ENCODE measurements around the gene MRPL11. TPM values are rescaled to one million over a fixed set of nuclear protein-coding genes. Genes with fewer than 3 reads are reported as not detected.

The MRPL11 gene
- total and polyA plus RNA-seq, 3 donors from 2014 or later: 21.2 to 50.0 (median 23.7) TPM

DNA sequence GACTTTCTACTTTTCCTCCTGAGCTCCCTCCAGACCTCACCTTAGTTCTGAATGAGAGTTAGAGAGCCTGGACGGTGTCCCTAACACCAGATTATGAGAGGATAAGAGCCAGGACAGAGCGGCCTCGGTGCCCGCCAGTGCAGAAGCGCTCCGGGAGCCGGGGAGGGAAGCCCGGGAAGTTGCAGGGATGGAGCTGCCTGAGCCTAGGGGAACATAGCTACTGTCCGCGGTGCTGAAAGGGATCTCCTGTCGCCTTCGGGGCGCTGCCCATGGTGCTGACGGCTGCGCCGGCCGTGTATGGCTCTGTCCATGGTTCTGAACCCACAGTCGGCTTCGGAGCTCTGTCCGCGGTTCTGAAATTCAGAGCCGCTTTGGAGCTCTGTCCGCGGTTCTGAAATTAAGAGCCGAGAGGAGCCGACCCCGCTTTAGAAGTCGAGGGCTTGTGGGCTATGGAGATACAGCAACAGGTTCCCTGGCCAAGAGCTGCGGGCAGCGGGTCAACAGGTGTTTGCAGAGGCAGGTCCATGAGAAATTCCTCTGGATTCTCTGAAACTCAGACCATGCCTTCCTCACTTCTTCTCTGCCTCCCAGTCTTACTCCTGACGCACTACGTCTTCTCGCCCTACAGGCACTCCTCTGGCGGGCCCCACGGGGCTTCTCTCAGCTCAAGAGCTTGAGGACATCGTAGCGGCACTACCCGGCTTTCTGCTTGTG lies 17.0 kb downstream of the MRPL11 start:
- Histone ChIP-seq H3K9me3 (no peaks in the 10 kb centered on the region), H3K36me3 (ENCODE audit: low read depth, missing control alignments) (no peaks in the 10 kb centered on the region), H3K27me3 (no peaks in the 10 kb centered on the region), H3K4me3 (peak overlapping the region in 1 of 2 donors; percentile 23), H3K27ac (no peak overlapping the region), H3K4me1 (peaks cover 23% of the 10 kb centered on the region)
- WGBS, 2 donors: 9 to 10% methylated on average over 33 to 38 of the region's 38 CpGs
- intact Hi-C loops (cut with DNase I; ENCODE audit: low total_unique reads): no loop called here
- peak; percentile 98 for DNase-seq
- TF ChIP-seq POLR2A (IDR thresholded peaks at IDR 0.05): no peak
- TF ChIP-seq, protein P1, sequence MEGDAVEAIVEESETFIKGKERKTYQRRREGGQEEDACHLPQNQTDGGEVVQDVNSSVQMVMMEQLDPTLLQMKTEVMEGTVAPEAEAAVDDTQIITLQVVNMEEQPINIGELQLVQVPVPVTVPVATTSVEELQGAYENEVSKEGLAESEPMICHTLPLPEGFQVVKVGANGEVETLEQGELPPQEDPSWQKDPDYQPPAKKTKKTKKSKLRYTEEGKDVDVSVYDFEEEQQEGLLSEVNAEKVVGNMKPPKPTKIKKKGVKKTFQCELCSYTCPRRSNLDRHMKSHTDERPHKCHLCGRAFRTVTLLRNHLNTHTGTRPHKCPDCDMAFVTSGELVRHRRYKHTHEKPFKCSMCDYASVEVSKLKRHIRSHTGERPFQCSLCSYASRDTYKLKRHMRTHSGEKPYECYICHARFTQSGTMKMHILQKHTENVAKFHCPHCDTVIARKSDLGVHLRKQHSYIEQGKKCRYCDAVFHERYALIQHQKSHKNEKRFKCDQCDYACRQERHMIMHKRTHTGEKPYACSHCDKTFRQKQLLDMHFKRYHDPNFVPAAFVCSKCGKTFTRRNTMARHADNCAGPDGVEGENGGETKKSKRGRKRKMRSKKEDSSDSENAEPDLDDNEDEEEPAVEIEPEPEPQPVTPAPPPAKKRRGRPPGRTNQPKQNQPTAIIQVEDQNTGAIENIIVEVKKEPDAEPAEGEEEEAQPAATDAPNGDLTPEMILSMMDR (IDR thresholded peaks at IDR 0.05): no peak

- Histone ChIP-seq H3K36me3 (ENCODE audit: low read depth, missing control alignments) (no peaks in the 10 kb centered on the region), H3K27me3 (no peaks in the 10 kb centered on the region), H3K4me3 (peak within 1 kb of the TSS in 1 of 2 donors; percentile 23), H3K4me1 (peaks cover 23% of the 10 kb centered on the region), H3K27ac (no peak within 1 kb of the TSS), H3K9me3 (no peaks in the 10 kb centered on the region)
- WGBS, 2 donors: 2 to 6% methylated on average over 45 to 64 of the region's 71 CpGs
- peak; percentile 53 for DNase-seq
- TF ChIP-seq POLR2A (IDR thresholded peaks at IDR 0.05): no peak
- TF ChIP-seq, protein P1 (IDR thresholded peaks at IDR 0.05): no peak
- intact Hi-C loops (cut with DNase I; ENCODE audit: low total_unique reads): no loop called here
These were observed 17.8 kb downstream of the MRPL11 start, which contains the start of gene NPAS4 for GRCh38 chr11:66420671-66421476. Gene NPAS4 (plus strand): TSS chr11:66421035. CDS start chr11:66421180, 145 bp downstream.

GRCh38 chr11:66419825-66420224 lies 18.8 kb downstream of the MRPL11 start:
- Histone ChIP-seq H3K27me3 (no peaks in the 10 kb centered on the region), H3K4me1 (peaks cover 23% of the 10 kb centered on the region), H3K27ac (no peak overlapping the region), H3K9me3 (no peaks in the 10 kb centered on the region), H3K36me3 (ENCODE audit: low read depth, missing control alignments) (no peaks in the 10 kb centered on the region), H3K4me3 (no peak overlapping the region)
- WGBS, 2 donors: 4 to 5% methylated on average over 11 to 18 of the region's 30 CpGs
- TF ChIP-seq POLR2A (IDR thresholded peaks at IDR 0.05): no peak
- TF ChIP-seq, protein P1 (IDR thresholded peaks at IDR 0.05): no peak
- DNase-seq: peak; percentile 32
- intact Hi-C loops (cut with DNase I; ENCODE audit: low total_unique reads): no loop called here

DNA sequence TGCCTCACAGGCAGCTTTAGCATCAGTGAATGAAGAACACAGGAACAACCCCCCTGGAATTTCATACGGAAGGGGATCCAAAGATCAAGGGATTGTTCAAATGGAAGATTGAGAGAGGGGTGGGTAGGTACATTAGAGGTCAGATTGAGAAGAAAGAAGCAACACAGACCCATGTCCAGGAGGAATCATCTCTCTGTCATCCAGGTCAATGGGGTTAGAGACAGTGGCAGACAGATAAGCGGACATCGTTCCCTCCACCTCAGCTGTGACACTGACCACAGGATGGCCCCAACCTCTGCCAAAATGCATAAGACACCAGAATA lies 19.7 kb downstream of the MRPL11 start:
- Histone ChIP-seq H3K36me3 (ENCODE audit: low read depth, missing control alignments) (no peaks in the 10 kb centered on the region), H3K4me3 (no peak overlapping the region), H3K4me1 (peaks cover 23% of the 10 kb centered on the region), H3K27ac (peak overlapping the region in 1 of 2 donors; percentile 59), H3K9me3 (no peaks in the 10 kb centered on the region), H3K27me3 (no peaks in the 10 kb centered on the region)
- 26 to 49% methylated on average over 3 of the region's 3 CpGs for WGBS, 2 donors
- DNase-seq: no peak
- intact Hi-C loops (cut with DNase I; ENCODE audit: low total_unique reads): no loop called here
- TF ChIP-seq POLR2A (IDR thresholded peaks at IDR 0.05): no peak
- TF ChIP-seq, protein P1 (IDR thresholded peaks at IDR 0.05): no peak
